Adipocyte (in vitro differentiated cells): Measurements from ENCODE around the gene PHKA2.
A peak's percentile ranks its signal among the peaks of the same experiment; 100 is the strongest.
"Not testable (repeated sequence)": the region's sequence is repeated elsewhere in the genome, so short reads cannot be mapped to it uniquely, and the experiment has no call there.

Source experiments
- DNase-seq: peaks from one replicate; pipeline ENCODE4 v3.0.0-alpha.2; 2015; ENCODE audit warnings: low read depth
- H3K27me3 ChIP-seq: replicated peaks from 2 replicates; pipeline ENCODE4 v1.7.0; 2013; ENCODE audit warnings: mild to moderate bottlenecking, low read length, moderate library complexity; ENCODE audit not compliant: control insufficient read depth, insufficient read depth
- H3K36me3 ChIP-seq: 2 replicates; pipeline ENCODE4 v1.7.0; 2013; ENCODE audit warnings: low read length, mild to moderate bottlenecking, moderate library complexity; ENCODE audit not compliant: control insufficient read depth, insufficient read depth, severe bottlenecking
- H3K4me1 ChIP-seq: 2 replicates; pipeline ENCODE4 v1.7.0; 2013; ENCODE audit warnings: mild to moderate bottlenecking, low read length, moderate library complexity; ENCODE audit not compliant: control insufficient read depth, insufficient read depth
- H3K4me3 ChIP-seq: 2 replicates; pipeline ENCODE4 v1.7.0; 2013; ENCODE audit warnings: mild to moderate bottlenecking, low read length, moderate library complexity
- H3K9ac ChIP-seq: 2 replicates; pipeline ENCODE4 v1.7.0; 2013; ENCODE audit warnings: mild to moderate bottlenecking, low read length, moderate library complexity
- H3K9me3 ChIP-seq: 2 replicates; pipeline ENCODE4 v1.7.0; 2013; ENCODE audit warnings: mild to moderate bottlenecking, low read length, moderate library complexity; ENCODE audit not compliant: control insufficient read depth

Gene PHKA2, protein sequence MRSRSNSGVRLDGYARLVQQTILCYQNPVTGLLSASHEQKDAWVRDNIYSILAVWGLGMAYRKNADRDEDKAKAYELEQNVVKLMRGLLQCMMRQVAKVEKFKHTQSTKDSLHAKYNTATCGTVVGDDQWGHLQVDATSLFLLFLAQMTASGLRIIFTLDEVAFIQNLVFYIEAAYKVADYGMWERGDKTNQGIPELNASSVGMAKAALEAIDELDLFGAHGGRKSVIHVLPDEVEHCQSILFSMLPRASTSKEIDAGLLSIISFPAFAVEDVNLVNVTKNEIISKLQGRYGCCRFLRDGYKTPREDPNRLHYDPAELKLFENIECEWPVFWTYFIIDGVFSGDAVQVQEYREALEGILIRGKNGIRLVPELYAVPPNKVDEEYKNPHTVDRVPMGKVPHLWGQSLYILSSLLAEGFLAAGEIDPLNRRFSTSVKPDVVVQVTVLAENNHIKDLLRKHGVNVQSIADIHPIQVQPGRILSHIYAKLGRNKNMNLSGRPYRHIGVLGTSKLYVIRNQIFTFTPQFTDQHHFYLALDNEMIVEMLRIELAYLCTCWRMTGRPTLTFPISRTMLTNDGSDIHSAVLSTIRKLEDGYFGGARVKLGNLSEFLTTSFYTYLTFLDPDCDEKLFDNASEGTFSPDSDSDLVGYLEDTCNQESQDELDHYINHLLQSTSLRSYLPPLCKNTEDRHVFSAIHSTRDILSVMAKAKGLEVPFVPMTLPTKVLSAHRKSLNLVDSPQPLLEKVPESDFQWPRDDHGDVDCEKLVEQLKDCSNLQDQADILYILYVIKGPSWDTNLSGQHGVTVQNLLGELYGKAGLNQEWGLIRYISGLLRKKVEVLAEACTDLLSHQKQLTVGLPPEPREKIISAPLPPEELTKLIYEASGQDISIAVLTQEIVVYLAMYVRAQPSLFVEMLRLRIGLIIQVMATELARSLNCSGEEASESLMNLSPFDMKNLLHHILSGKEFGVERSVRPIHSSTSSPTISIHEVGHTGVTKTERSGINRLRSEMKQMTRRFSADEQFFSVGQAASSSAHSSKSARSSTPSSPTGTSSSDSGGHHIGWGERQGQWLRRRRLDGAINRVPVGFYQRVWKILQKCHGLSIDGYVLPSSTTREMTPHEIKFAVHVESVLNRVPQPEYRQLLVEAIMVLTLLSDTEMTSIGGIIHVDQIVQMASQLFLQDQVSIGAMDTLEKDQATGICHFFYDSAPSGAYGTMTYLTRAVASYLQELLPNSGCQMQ

GRCh38 chrX:18983666-18984380 is at the start of gene PHKA2:
Gene PHKA2 (minus strand): TSS chrX:18984114. CDS start chrX:18983932, 182 bp downstream.
- peak within 1 kb of the TSS; percentile 85 for H3K4me3 ChIP-seq
- peak within 1 kb of the TSS; percentile 83 for H3K9ac ChIP-seq
- no peaks in the 10 kb centered on the region for H3K27me3 ChIP-seq
- H3K9me3 ChIP-seq = no peaks in the 10 kb centered on the region
- DNase-seq = peak; percentile 68
- peaks cover 4% of the 10 kb centered on the region for H3K36me3 ChIP-seq
- no peaks in the 10 kb centered on the region for H3K4me1 ChIP-seq

DNA sequence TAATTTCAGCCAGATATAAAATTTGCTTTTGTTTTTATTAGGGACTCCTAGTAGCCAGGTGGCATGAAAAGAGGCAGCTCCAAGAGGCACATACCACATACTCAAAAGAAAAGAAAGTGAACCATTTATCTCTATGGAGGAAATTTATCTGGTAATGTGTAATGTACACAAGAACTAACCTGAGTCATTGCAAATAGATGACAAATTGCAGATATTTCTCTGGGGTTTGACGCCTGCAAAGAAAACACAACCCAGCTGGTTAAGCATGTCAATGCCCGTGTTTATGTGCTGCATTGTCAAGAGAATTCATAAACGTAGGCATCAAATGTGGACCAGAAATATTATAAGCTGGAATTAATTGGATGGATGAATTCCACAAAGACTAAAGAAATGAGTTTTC is 46.9 kb upstream of the PHKA2 start:
- Histone ChIP-seq H3K9ac (no peak overlapping the region), H3K9me3 (no peaks in the 10 kb centered on the region), H3K4me1 (no peaks in the 10 kb centered on the region), H3K4me3 (no peak overlapping the region), H3K36me3 (no peaks in the 10 kb centered on the region), H3K27me3 (no peaks in the 10 kb centered on the region)
- no peak for DNase-seq

DNA sequence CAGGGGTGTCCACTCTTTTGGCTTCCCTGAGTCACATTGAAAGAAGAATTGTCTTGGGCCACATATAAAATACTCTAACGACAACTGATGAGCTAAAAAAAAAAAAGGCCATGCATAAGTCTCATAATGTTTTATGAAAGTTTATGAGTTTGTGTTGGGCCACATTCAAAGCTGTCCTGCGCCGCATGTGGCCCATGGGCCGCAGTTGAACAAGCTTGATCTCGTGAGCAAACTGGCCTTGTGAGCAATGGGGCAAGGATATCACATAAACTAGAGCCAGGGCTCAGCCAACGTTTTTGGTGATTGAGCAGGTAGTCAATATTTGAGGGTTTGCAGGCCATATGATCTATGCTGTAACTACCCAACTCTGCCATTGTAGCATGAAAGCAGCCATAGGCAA is 44.6 kb upstream of the PHKA2 start:
- H3K36me3 ChIP-seq = no peaks in the 10 kb centered on the region
- no peak for DNase-seq
- H3K4me3 ChIP-seq = no peak overlapping the region
- H3K27me3 ChIP-seq = no peaks in the 10 kb centered on the region
- H3K9me3 ChIP-seq = no peaks in the 10 kb centered on the region
- H3K4me1 ChIP-seq = no peaks in the 10 kb centered on the region
- H3K9ac ChIP-seq = no peak overlapping the region

DNA sequence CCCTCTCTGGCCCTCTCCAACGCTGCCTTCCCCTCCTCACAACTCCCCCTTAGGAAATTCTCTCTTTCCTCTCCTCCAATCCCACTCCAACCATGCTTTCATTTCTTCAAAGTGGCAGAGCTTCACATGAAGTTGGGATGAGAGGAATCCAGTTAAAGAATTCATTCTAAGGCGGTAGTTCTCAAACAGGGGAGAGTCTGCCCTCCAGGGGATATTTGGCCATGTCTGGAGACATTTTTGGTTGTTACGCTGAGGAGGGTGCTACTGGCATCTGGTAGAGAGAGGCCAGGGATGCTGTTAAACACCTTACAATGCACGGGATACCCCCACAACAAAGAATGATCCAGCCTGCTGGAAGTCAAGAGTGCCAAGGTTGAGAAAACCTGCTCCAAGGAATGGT is 40.5 kb upstream of the PHKA2 start:
- Histone ChIP-seq H3K4me3 (no peak overlapping the region), H3K9ac (no peak overlapping the region), H3K9me3 (peaks cover 4% of the 10 kb centered on the region), H3K27me3 (no peaks in the 10 kb centered on the region), H3K36me3 (no peaks in the 10 kb centered on the region), H3K4me1 (no peaks in the 10 kb centered on the region)
- DNase-seq = no peak

GRCh38 chrX:19019996-19020395 is 36.1 kb upstream of the PHKA2 start:
- no peaks in the 10 kb centered on the region for H3K36me3 ChIP-seq
- no peak overlapping the region for H3K4me3 ChIP-seq
- peaks cover 4% of the 10 kb centered on the region for H3K9me3 ChIP-seq
- peak; percentile 3 for DNase-seq
- H3K4me1 ChIP-seq = no peaks in the 10 kb centered on the region
- H3K9ac ChIP-seq = no peak overlapping the region
- no peaks in the 10 kb centered on the region for H3K27me3 ChIP-seq

DNA sequence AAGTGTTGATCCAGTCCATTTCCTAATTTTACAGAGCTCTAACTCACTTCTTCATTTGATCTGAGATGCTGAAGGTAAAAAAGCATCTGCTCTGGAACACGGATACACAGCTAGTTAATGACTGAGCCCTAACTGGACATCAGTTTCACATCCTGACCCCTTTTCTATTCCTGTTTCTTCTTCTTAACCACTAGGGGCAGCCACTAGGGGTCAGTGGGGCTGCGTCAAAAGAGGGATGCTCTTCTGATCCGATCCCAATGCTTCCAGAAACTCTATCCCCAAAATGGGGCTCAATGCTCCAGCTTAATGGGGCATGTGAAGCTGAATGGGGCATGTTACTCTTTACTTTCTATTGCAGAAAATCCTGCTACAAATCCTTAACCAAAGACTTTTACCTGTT is 33.4 kb upstream of the PHKA2 start:
- no peak overlapping the region for H3K9ac ChIP-seq
- peaks cover 4% of the 10 kb centered on the region for H3K9me3 ChIP-seq
- no peaks in the 10 kb centered on the region for H3K27me3 ChIP-seq
- no peaks in the 10 kb centered on the region for H3K36me3 ChIP-seq
- DNase-seq = peak; percentile 22
- H3K4me3 ChIP-seq = no peak overlapping the region
- H3K4me1 ChIP-seq = no peaks in the 10 kb centered on the region

DNA sequence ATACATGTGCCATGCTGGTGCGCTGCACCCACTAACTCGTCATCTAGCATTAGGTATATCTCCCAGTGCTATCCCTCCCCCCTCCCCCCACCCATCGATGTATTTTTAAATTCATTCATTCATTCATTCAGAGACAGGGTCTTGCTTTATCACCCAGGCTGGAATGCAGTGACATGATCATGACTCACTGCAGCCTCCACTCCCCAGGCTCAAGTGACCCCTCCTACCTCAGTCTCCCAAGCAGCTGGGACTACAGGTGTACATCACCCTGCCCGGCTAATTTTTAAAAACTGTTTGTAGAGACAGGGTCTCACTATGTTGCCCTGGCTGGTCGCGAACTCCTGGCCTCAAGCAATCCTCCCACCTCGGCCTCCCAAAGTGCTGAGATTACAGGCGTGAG is 32.7 kb upstream of the PHKA2 start:
- not testable (repeated sequence) for H3K9ac ChIP-seq, H3K36me3 ChIP-seq, H3K4me1 ChIP-seq, DNase-seq, H3K9me3 ChIP-seq, H3K27me3 ChIP-seq, H3K4me3 ChIP-seq

- no peaks in the 10 kb centered on the region for H3K9me3 ChIP-seq
- H3K27me3 ChIP-seq = no peaks in the 10 kb centered on the region
- DNase-seq = no peak
- H3K9ac ChIP-seq = no peak overlapping the region
- no peak overlapping the region for H3K4me3 ChIP-seq
- H3K36me3 ChIP-seq = no peaks in the 10 kb centered on the region
- no peaks in the 10 kb centered on the region for H3K4me1 ChIP-seq
Observed at GRCh38 chrX:19007868-19008267, 24.0 kb upstream of the PHKA2 start.

DNA sequence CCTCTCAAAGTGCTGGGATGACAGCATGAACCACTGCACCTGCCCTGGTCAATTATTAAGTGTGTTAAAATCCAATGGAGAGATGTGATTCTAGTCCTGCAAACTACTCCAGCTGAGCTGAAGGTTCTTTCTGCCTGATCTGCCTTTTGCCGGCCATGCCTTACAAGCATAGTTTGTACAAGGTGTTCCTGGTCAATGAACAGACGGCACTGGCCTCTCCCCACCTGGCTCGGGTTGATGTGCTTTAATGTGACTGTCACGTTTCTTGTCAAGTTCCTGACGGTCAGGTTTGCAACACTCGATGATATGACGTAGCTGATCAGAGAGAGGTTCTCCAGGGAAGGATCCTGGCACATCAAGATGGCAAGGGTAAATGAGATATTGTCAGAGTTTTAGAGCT is 23.1 kb upstream of the PHKA2 start:
- Histone ChIP-seq H3K4me1 (no peaks in the 10 kb centered on the region), H3K27me3 (no peaks in the 10 kb centered on the region), H3K4me3 (no peak overlapping the region), H3K36me3 (no peaks in the 10 kb centered on the region), H3K9ac (no peak overlapping the region), H3K9me3 (no peaks in the 10 kb centered on the region)
- DNase-seq = no peak

- H3K9me3 ChIP-seq = no peaks in the 10 kb centered on the region
- H3K4me3 ChIP-seq = no peak overlapping the region
- H3K36me3 ChIP-seq = no peaks in the 10 kb centered on the region
- no peaks in the 10 kb centered on the region for H3K4me1 ChIP-seq
- no peak for DNase-seq
- no peaks in the 10 kb centered on the region for H3K27me3 ChIP-seq
- no peak overlapping the region for H3K9ac ChIP-seq
Observed at GRCh38 chrX:19005909-19006308, 22.0 kb upstream of the PHKA2 start.
